HUDEP-2 (cell line): ENCODE measurements around the gene FRS3.

Experiments
- DNase-seq, 76 experiments: peaks; one replicate each; lab custom pipeline; 2025; ENCODE audit not compliant: unreplicated experiment in 76 of 76; lab: John Stamatoyannopoulos, UW

Gene FRS3

GRCh38 chr6:41730531-41731436, 48.9 kb downstream of the FRS3 start:
- DNase-seq, result peak in 5 of 76 experiments; percentile 13 to 41 (median 38)

- no peak for DNase-seq
Measured at GRCh38 chr6:41729624-41730023, 50.1 kb downstream of the FRS3 start.

- no peak for DNase-seq
Measured at GRCh38 chr6:41728954-41729353, 50.7 kb downstream of the FRS3 start.

GRCh38 chr6:41728073-41728936, 51.4 kb downstream of the FRS3 start:
- DNase-seq, result no peak

- no peak for DNase-seq
Measured at GRCh38 chr6:41727705-41728072, 52.0 kb downstream of the FRS3 start.

- no peak for DNase-seq
Measured at GRCh38 chr6:41726876-41727275, 52.8 kb downstream of the FRS3 start.

GRCh38 chr6:41724586-41725501, 54.9 kb downstream of the FRS3 start:
- no peak for DNase-seq

GRCh38 chr6:41724228-41724580, 55.5 kb downstream of the FRS3 start:
- DNase-seq, result no peak

- DNase-seq, result peak in 1 of 76 experiments; percentile 13
Measured at GRCh38 chr6:41723530-41724227, 56.0 kb downstream of the FRS3 start.

- DNase-seq, result no peak
Measured at GRCh38 chr6:41722969-41723529, 56.7 kb downstream of the FRS3 start.

GRCh38 chr6:41721414-41721813, 58.3 kb downstream of the FRS3 start:
- DNase-seq, result no peak

- DNase-seq, result no peak
Measured at GRCh38 chr6:41720783-41721182, 58.9 kb downstream of the FRS3 start.

GRCh38 chr6:41720262-41720620, 59.5 kb downstream of the FRS3 start:
- no peak for DNase-seq
